SK-N-SH treated with all-trans-retinoic acid at 6 μM for 48 hours (cell line): Measurements from ENCODE around the gene KIF26A.
"Not testable (repeated sequence)": the region's sequence is repeated elsewhere in the genome, so short reads cannot be mapped to it uniquely, and the experiment has no call there.

Source experiments
- ATAC-seq: fragments of 200-7000 bp; cut with Tn5 transposase; 3 replicates; pipeline ENCODE4 v1.9.1; 2020; ENCODE audit warnings: mild to moderate bottlenecking, moderate library complexity
- ARNTL ChIP-seq: fragments of 450-650 bp; formaldehyde crosslinking; IDR thresholded peaks from 2 replicates; pipeline ENCODE4 v1.5.0; 2020; ENCODE audit warnings: low read depth, mild to moderate bottlenecking, moderate library complexity, borderline replicate concordance
- CREB5 ChIP-seq: fragments of 250-450 bp; sonication (Bioruptor Pico); IDR thresholded peaks from 2 replicates; pipeline ENCODE4 v1.5.1; 2020; ENCODE audit warnings: low read depth, mild to moderate bottlenecking, moderate library complexity
- CSDC2 ChIP-seq: fragments of 250-450 bp; sonication (Bioruptor Pico); IDR thresholded peaks from 2 replicates; pipeline ENCODE4 v1.5.0; 2020; ENCODE audit warnings: mild to moderate bottlenecking, moderate library complexity
- CSRNP3 ChIP-seq: fragments of 250-450 bp; sonication (Bioruptor Pico); IDR thresholded peaks from 2 replicates; pipeline ENCODE4 v1.5.1; 2021; ENCODE audit warnings: mild to moderate bottlenecking, moderate library complexity
- ESRRG ChIP-seq: fragments of 250-450 bp; sonication (Bioruptor Pico); IDR thresholded peaks from 2 replicates; pipeline ENCODE4 v1.6.1; 2021; ENCODE audit warnings: mild to moderate bottlenecking
- GLIS3 ChIP-seq: fragments of 250-450 bp; sonication (Bioruptor Pico); IDR thresholded peaks from 2 replicates; pipeline ENCODE4 v1.5.0; 2020; ENCODE audit warnings: mild to moderate bottlenecking, moderate library complexity
- ISL1 ChIP-seq: fragments of 250-450 bp; sonication (Bioruptor Pico); IDR thresholded peaks from 2 replicates; pipeline ENCODE4 v2.1.2; 2022; ENCODE audit warnings: mild to moderate bottlenecking, moderate library complexity
- OSR1 ChIP-seq: fragments of 250-450 bp; sonication (Bioruptor Pico); IDR thresholded peaks from 2 replicates; pipeline ENCODE4 v1.8.0; 2022; ENCODE audit warnings: moderate library complexity, mild to moderate bottlenecking, inconsistent platforms
- PATZ1 ChIP-seq: fragments of 250-450 bp; sonication (Bioruptor Pico); IDR thresholded peaks from 2 replicates; pipeline ENCODE4 v1.8.0; 2020; ENCODE audit warnings: mild to moderate bottlenecking, moderate library complexity, borderline replicate concordance
- POU6F1 ChIP-seq: fragments of 250-450 bp; sonication (Bioruptor Pico); IDR thresholded peaks from 2 replicates; pipeline ENCODE4 v1.8.0; 2021; ENCODE audit warnings: low read depth, mild to moderate bottlenecking, moderate library complexity, borderline replicate concordance
- PPARA ChIP-seq: fragments of 250-450 bp; sonication (Bioruptor Pico); IDR thresholded peaks from 2 replicates; pipeline ENCODE4 v1.5.0; 2020; ENCODE audit warnings: mild to moderate bottlenecking, borderline replicate concordance
- SNAI2 ChIP-seq: fragments of 250-450 bp; sonication (Bioruptor Pico); IDR thresholded peaks from 2 replicates; pipeline ENCODE4 v1.5.0; 2020; ENCODE audit warnings: mild to moderate bottlenecking, moderate library complexity
- TCF4 ChIP-seq: fragments of 250-450 bp; sonication (Bioruptor Pico); IDR thresholded peaks from 2 replicates; pipeline ENCODE4 v1.8.0; 2021; ENCODE audit warnings: mild to moderate bottlenecking, moderate library complexity, borderline replicate concordance
- TOX ChIP-seq: fragments of 250-450 bp; sonication (Bioruptor Pico); IDR thresholded peaks from 2 replicates; pipeline ENCODE4 v1.8.0; 2021; ENCODE audit warnings: mild to moderate bottlenecking, moderate library complexity, borderline replicate concordance
- TSHZ2 ChIP-seq: fragments of 250-450 bp; sonication (Bioruptor Pico); IDR thresholded peaks from 2 replicates; pipeline ENCODE4 v1.5.0; 2020; ENCODE audit warnings: mild to moderate bottlenecking, moderate library complexity
- ZFP3 ChIP-seq: fragments of 250-450 bp; sonication (Bioruptor Pico); IDR thresholded peaks from 2 replicates; pipeline ENCODE4 v1.5.0; 2020; ENCODE audit warnings: mild to moderate bottlenecking, moderate library complexity
- ZFP30 ChIP-seq: fragments of 450-650 bp; formaldehyde crosslinking; IDR thresholded peaks from 2 replicates; pipeline ENCODE4 v1.5.0; 2022; ENCODE audit warnings: mild to moderate bottlenecking, moderate library complexity
- ZNF565 ChIP-seq: fragments of 450-650 bp; formaldehyde crosslinking; conservative IDR thresholded peaks from 2 replicates; pipeline ENCODE4 v1.5.0; 2020; ENCODE audit warnings: low read depth, mild to moderate bottlenecking, moderate library complexity
- ZNF70 ChIP-seq: fragments of 450-650 bp; formaldehyde crosslinking; IDR thresholded peaks from 2 replicates; pipeline ENCODE4 v1.5.0; 2020; ENCODE audit warnings: mild to moderate bottlenecking, moderate library complexity
- ZNF8 ChIP-seq: fragments of 450-650 bp; formaldehyde crosslinking; IDR thresholded peaks from 2 replicates; pipeline ENCODE4 v1.5.0; 2020; ENCODE audit warnings: mild to moderate bottlenecking, moderate library complexity

The KIF26A gene

GRCh38 chr14:104152686-104153393 is 14.5 kb downstream of the KIF26A start:
- TF ChIP-seq TSHZ2 (CRISPR knock-in tag) (no peak), ESRRG (no peak), CREB5 (CRISPR knock-in tag) (no peak)
- ATAC-seq = no peak

GRCh38 chr14:104153394-104153755 is 15.0 kb downstream of the KIF26A start:
- ATAC-seq = not testable (repeated sequence)

GRCh38 chr14:104154246-104154645 is 15.9 kb downstream of the KIF26A start:
- TF ChIP-seq GLIS3 (CRISPR knock-in tag) (no peak), ZNF8 (no peak), ARNTL (no peak), OSR1 (CRISPR knock-in tag) (no peak), ESRRG (no peak), TCF4 (CRISPR knock-in tag) (no peak), ZFP30 (no peak), CREB5 (CRISPR knock-in tag) (no peak), ISL1 (CRISPR knock-in tag) (no peak), SNAI2 (CRISPR knock-in tag) (no peak)
- no peak for ATAC-seq

- TF ChIP-seq ESRRG (no peak), CSDC2 (CRISPR knock-in tag) (no peak), TOX (CRISPR knock-in tag) (no peak)
- ATAC-seq = no peak
These were observed 17.1 kb downstream of the KIF26A start for GRCh38 chr14:104155513-104155912.

- ATAC-seq = no peak
- TF ChIP-seq ZNF565 (no peak), ZFP3 (CRISPR knock-in tag) (peak; percentile 96)
- TF ChIP-seq, all 23 proteins: peak for 1
These were observed 17.8 kb downstream of the KIF26A start for GRCh38 chr14:104156142-104156541.

GRCh38 chr14:104157016-104157928 is 18.9 kb downstream of the KIF26A start:
- ATAC-seq = peak; percentile 27
- TF ChIP-seq ZFP30 (no peak), CSDC2 (CRISPR knock-in tag) (no peak), PPARA (no peak), ARNTL (no peak), ZFP3 (CRISPR knock-in tag) (no peak), GLIS3 (CRISPR knock-in tag) (no peak), CSRNP3 (CRISPR knock-in tag) (no peak), ESRRG (no peak), ZNF70 (CRISPR knock-in tag) (no peak), ZNF8 (no peak), TOX (CRISPR knock-in tag) (no peak), SNAI2 (CRISPR knock-in tag) (no peak), PATZ1 (no peak), POU6F1 (CRISPR knock-in tag) (no peak)
